SK-N-SH (cell line): ENCODE results near the gene MMAB. TPM values are rescaled to one million over a fixed set of nuclear protein-coding genes. Genes with fewer than 3 reads are reported as not detected.

ENCODE experiments used
- CTCF ChIA-PET: fragments of 300-600, 350-600 bp; formaldehyde crosslinking; extraction: SDS; loops from one replicate; lab custom pipeline; 2021; lab: Yijun Ruan, JAX
- POLR2A ChIA-PET: fragments of 350-600 bp; sonication (Branson Sonifier 250); formaldehyde crosslinking; extraction: SDS; loops from one replicate; lab custom pipeline; 2020; ENCODE audit warnings: antibody characterized with exemption, inconsistent platforms; lab: Yijun Ruan, JAX
- DNase-seq: peaks from one replicate; pipeline ENCODE4 v3.0.0; 2012
- H2AFZ ChIP-seq: fragments of 200-600 bp; sonication (generic); 2 replicates; pipeline ENCODE4 v1.8.1; 2016; ENCODE audit warnings: antibody characterized with exemption, mild to moderate bottlenecking, low read depth
- H3F3A ChIP-seq: fragments of 200-600 bp; sonication (generic); replicated peaks from 2 replicates; pipeline ENCODE3; 2016; ENCODE audit warnings: antibody characterized with exemption, mild to moderate bottlenecking; ENCODE audit not compliant: insufficient read depth
- H3K27ac ChIP-seq, 2 experiments: fragments of 200-500 bp in 1 of 2; fragments of 200-600 bp in 1 of 2; sonication (Bioruptor generic) in 1 of 2; sonication (generic), shearing (Covaris generic) in 1 of 2; 2 replicates each; pipeline versions ENCODE4 v1.5.1 to v1.6.1; 2014 to 2016; ENCODE audit warnings: low read depth in 2 of 2, inconsistent platforms in 1 of 2, low read length in 1 of 2, mild to moderate bottlenecking in 1 of 2, mixed read lengths in 1 of 2
- H3K27me3 ChIP-seq: fragments of 200-600 bp; sonication (generic), shearing (Covaris generic); 2 replicates; pipeline ENCODE4 v1.6.1; 2016; ENCODE audit warnings: mixed run types; ENCODE audit not compliant: insufficient read depth
- H3K36me3 ChIP-seq, 2 experiments: fragments of 200-500 bp in 1 of 2; fragments of 200-600 bp in 1 of 2; sonication (Bioruptor generic) in 1 of 2; sonication (generic) in 1 of 2; replicated peaks in 1 of 2; 2 replicates each; pipeline versions ENCODE3 to v1.5.1; 2014 to 2016; ENCODE audit warnings: low read length in 1 of 2, mild to moderate bottlenecking in 1 of 2; ENCODE audit not compliant: insufficient read depth in 2 of 2, control insufficient read depth in 1 of 2
- H3K4me1 ChIP-seq, 2 experiments: fragments of 200-500 bp in 1 of 2; fragments of 200-600 bp in 1 of 2; sonication (Bioruptor generic) in 1 of 2; sonication (generic), shearing (Covaris generic) in 1 of 2; 2 replicates each; pipeline versions ENCODE4 v1.5.1 to v1.6.1; 2014 to 2016; ENCODE audit warnings: low read depth in 1 of 2, low read length in 1 of 2, mixed run types in 1 of 2; ENCODE audit not compliant: insufficient read depth in 2 of 2, control insufficient read depth in 1 of 2
- H3K4me2 ChIP-seq: fragments of 200-600 bp; sonication (generic), shearing (Covaris generic); 2 replicates; pipeline ENCODE4 v1.6.1; 2017; ENCODE audit warnings: mixed run types
- H3K4me3 ChIP-seq, 2 experiments: fragments of 200-500 bp in 1 of 2; fragments of 200-600 bp in 1 of 2; sonication (Bioruptor generic) in 1 of 2; sonication (generic), shearing (Covaris generic) in 1 of 2; 2 replicates each; pipeline versions ENCODE4 v1.5.1 to v1.8.1; 2014 to 2016; ENCODE audit warnings: low read depth in 2 of 2, inconsistent platforms in 1 of 2, low read length in 1 of 2, mild to moderate bottlenecking in 1 of 2, mixed read lengths in 1 of 2, moderate library complexity in 1 of 2
- H3K79me2 ChIP-seq: fragments of 200-600 bp; sonication (generic); 2 replicates; pipeline ENCODE4 v1.8.1; 2017; ENCODE audit warnings: mild to moderate bottlenecking; ENCODE audit not compliant: insufficient read depth
- H3K9ac ChIP-seq: fragments of 200-600 bp; sonication (generic); 2 replicates; pipeline ENCODE4 v1.6.1; 2017; ENCODE audit warnings: mixed run types
- H3K9me2 ChIP-seq: fragments of 200-600 bp; sonication (generic); 2 replicates; pipeline ENCODE4 v1.6.1; 2017; ENCODE audit warnings: mixed run types
- H3K9me3 ChIP-seq: fragments of 200-600 bp; sonication (generic); 2 replicates; pipeline ENCODE4 v1.6.1; 2017; ENCODE audit warnings: mixed run types, mild to moderate bottlenecking, moderate library complexity
- H4K20me1 ChIP-seq: fragments of 200-600 bp; sonication (generic); 2 replicates; pipeline ENCODE4 v1.6.1; 2017; ENCODE audit warnings: mild to moderate bottlenecking, mixed run types; ENCODE audit not compliant: insufficient read depth
- CHD2 ChIP-seq: fragments of 150-350 bp; IDR thresholded peaks from 2 replicates; pipeline ENCODE4 v1.6.1; 2018; ENCODE audit warnings: low read length; ENCODE audit not compliant: partially characterized antibody
- FOXJ3 ChIP-seq: sonication (generic); formaldehyde crosslinking; IDR thresholded peaks from 2 replicates; pipeline ENCODE4 v1.5.1; 2020; ENCODE audit warnings: mild to moderate bottlenecking, missing genetic modification reagents
- MEF2A ChIP-seq: IDR thresholded peaks from 2 replicates; pipeline ENCODE4 v1.4.0; 2012; ENCODE audit warnings: low read depth, borderline replicate concordance
- NFIC ChIP-seq: IDR thresholded peaks from 2 replicates; pipeline ENCODE4 v1.4.0; 2012; ENCODE audit warnings: borderline replicate concordance
- NRF1 ChIP-seq: IDR thresholded peaks from 2 replicates; pipeline ENCODE4 v1.6.1; 2012; ENCODE audit warnings: low read depth, mild to moderate bottlenecking, low read length
- RAD21 ChIP-seq: IDR thresholded peaks from 2 replicates; pipeline ENCODE4 v1.6.1; 2012; ENCODE audit warnings: mild to moderate bottlenecking, low read length
- REST ChIP-seq: IDR thresholded peaks from 2 replicates; pipeline ENCODE4 v1.6.1; 2012; ENCODE audit warnings: mild to moderate bottlenecking, low read depth, low read length, moderate library complexity
- SMC3 ChIP-seq: IDR thresholded peaks from 2 replicates; pipeline ENCODE4 v1.6.1; 2012; ENCODE audit warnings: low read depth, low read length, improper control_type of control experiment
- TAF1 ChIP-seq: IDR thresholded peaks from 2 replicates; pipeline ENCODE4 v1.6.1; 2012; ENCODE audit warnings: low read depth, mild to moderate bottlenecking, low read length, moderate library complexity, borderline replicate concordance
- TCF12 ChIP-seq: IDR thresholded peaks from 2 replicates; pipeline ENCODE4 v1.4.0; 2012
- USF2 ChIP-seq: fragments of 150-350 bp; IDR thresholded peaks from 2 replicates; pipeline ENCODE4 v1.6.1; 2017; ENCODE audit warnings: antibody characterized with exemption, low read length, low read depth, borderline replicate concordance
- YY1 ChIP-seq: IDR thresholded peaks from 2 replicates; pipeline ENCODE4 v1.4.0; 2012; ENCODE audit warnings: low read depth, mild to moderate bottlenecking
- WGBS: methylation state at CpG from one replicate; pipeline ENCODE4 v1.1.6; 2017; ENCODE audit warnings: low lambda C conversion rate; 5-methylcytosine and 5-hydroxymethylcytosine counted together
- polyA plus RNA-seq, 3 experiments: library from polyadenylated mRNA; depleted of rRNA; stranded (reverse); fragments of >200 nt; gene quantifications; 2 replicates each; pipeline ENCODE4 v1.2.3, GENCODE V29; 2012
- TF ChIP-seq, protein P1 (sequence below): fragments of 150-350 bp; IDR thresholded peaks from 2 replicates; pipeline ENCODE4 v1.6.1; 2016; ENCODE audit warnings: mild to moderate bottlenecking, low read depth, low read length

MMAB gene
- polyA plus RNA-seq, 1 of the 3 experiments (the other 2 are of a cell fraction) = 15.9 TPM

- TF ChIP-seq, protein P1, sequence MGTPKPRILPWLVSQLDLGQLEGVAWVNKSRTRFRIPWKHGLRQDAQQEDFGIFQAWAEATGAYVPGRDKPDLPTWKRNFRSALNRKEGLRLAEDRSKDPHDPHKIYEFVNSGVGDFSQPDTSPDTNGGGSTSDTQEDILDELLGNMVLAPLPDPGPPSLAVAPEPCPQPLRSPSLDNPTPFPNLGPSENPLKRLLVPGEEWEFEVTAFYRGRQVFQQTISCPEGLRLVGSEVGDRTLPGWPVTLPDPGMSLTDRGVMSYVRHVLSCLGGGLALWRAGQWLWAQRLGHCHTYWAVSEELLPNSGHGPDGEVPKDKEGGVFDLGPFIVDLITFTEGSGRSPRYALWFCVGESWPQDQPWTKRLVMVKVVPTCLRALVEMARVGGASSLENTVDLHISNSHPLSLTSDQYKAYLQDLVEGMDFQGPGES = no peak
- TF ChIP-seq YY1 = no peak
These were observed 27.2 kb upstream of the MMAB start (continued) for GRCh38 chr12:109600481-109600880.

GRCh38 chr12:109599087-109599486 is 25.8 kb upstream of the MMAB start:
- H3K27me3 ChIP-seq = no peaks in the 10 kb centered on the region
- no peak overlapping the region for H2AFZ ChIP-seq
- no peak overlapping the region for H3K4me2 ChIP-seq
- H3K4me3 ChIP-seq = no peak overlapping the region
- H4K20me1 ChIP-seq = no peaks in the 10 kb centered on the region
- H3K79me2 ChIP-seq = no peaks in the 10 kb centered on the region
- WGBS = 85% methylated on average over 7 of the region's 7 CpGs
- H3K36me3 ChIP-seq = no peaks in the 10 kb centered on the region
- TF ChIP-seq TAF1 = no peak
- TF ChIP-seq NRF1 = no peak
- TF ChIP-seq REST = no peak
- TF ChIP-seq RAD21 = no peak
- no peak for TF ChIP-seq FOXJ3 (CRISPR knock-in tag)
- TF ChIP-seq MEF2A = no peak
- no peak for TF ChIP-seq CHD2
- no peak for TF ChIP-seq NFIC
- TF ChIP-seq USF2 = no peak
- TF ChIP-seq SMC3 = no peak
- TF ChIP-seq TCF12 = no peak
- POLR2A ChIA-PET = interaction anchor here (0.9 to 2.8 kb wide), 4 partner anchors 22 to 124 kb away, joined by 3 to 14 read pairs (median 9); partner anchors contain the start of gene FAM222A
- no peaks in the 10 kb centered on the region for H3K9me2 ChIP-seq
- no peak overlapping the region for H3K9ac ChIP-seq
- no peaks in the 10 kb centered on the region for H3K9me3 ChIP-seq
- peaks cover 0 to 33% of the 10 kb centered on the region in 2 experiments; a peak in 2 of 4 replicates for H3K4me1 ChIP-seq
- peak overlapping the region in 1 of 2 experiments; percentile 75; a peak in 2 of 4 replicates for H3K27ac ChIP-seq
- peaks cover 3% of the 10 kb centered on the region for H3F3A ChIP-seq
- DNase-seq = no peak
- CTCF ChIA-PET = interaction anchor here (1.4 to 14.2 kb wide), 11 partner anchors 11 to 175 kb away, joined by 3 to 175 read pairs (median 14); partner anchors contain the start of gene FAM222A
